Measurements from ENCODE around the gene SLC49A4. TPM values are rescaled to one million over a fixed set of nuclear protein-coding genes. Genes with fewer than 3 reads are reported as not detected.

Gene SLC49A4
- total RNA-seq, 6 experiments from 2014 or later: 5.5 to 8.6 (median 6.7) TPM

DNA sequence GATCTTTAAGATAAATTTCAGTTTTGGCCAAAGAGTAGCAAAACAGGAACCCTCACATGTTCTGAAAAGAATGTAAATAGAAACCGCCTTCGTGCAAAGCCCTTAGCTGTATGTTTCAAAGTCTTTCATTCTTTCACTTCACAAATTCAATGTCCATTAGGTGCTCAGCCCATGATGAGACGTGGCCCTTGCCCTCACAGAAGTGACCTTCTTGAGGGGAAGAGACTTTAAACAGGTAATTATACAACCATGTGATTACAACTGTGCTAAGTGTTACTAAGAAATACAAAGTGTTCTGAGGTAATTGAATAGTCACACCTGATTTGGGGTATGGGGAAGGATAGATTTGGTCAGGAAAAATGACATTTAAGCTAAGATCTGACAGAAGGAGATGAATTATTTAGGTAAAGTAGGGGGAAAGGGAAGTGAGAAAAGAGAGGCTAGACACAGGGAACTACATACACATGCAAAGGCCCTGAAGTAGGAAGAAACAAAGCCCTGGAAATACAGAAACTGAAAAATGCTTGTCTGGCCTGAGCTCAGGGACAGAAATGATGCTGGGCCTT lies 20.8 kb upstream of the SLC49A4 start:
- WGBS (ENCODE audit: insufficient coverage, low coverage, low lambda C conversion rate, missing lambda C conversion rate): 78% methylated on average over 3 of the region's 3 CpGs
- Histone ChIP-seq H3K9me3 (no peaks in the 10 kb centered on the region), H3K4me1 (no peaks in the 10 kb centered on the region), H3K27ac (no peak overlapping the region), H3K36me3 (no peaks in the 10 kb centered on the region), H3K27me3 (no peaks in the 10 kb centered on the region), H3K4me3 (no peak overlapping the region)
- TF ChIP-seq POLR2A (IDR thresholded peaks at IDR 0.05): no peak
- TF ChIP-seq, protein P1, sequence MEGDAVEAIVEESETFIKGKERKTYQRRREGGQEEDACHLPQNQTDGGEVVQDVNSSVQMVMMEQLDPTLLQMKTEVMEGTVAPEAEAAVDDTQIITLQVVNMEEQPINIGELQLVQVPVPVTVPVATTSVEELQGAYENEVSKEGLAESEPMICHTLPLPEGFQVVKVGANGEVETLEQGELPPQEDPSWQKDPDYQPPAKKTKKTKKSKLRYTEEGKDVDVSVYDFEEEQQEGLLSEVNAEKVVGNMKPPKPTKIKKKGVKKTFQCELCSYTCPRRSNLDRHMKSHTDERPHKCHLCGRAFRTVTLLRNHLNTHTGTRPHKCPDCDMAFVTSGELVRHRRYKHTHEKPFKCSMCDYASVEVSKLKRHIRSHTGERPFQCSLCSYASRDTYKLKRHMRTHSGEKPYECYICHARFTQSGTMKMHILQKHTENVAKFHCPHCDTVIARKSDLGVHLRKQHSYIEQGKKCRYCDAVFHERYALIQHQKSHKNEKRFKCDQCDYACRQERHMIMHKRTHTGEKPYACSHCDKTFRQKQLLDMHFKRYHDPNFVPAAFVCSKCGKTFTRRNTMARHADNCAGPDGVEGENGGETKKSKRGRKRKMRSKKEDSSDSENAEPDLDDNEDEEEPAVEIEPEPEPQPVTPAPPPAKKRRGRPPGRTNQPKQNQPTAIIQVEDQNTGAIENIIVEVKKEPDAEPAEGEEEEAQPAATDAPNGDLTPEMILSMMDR (IDR thresholded peaks at IDR 0.05): no peak
- DNase-seq: no peak
- intact Hi-C loops (cut with DNase I): no loop called here
- ATAC-seq: peak in 3 of 4 donors; percentile 33 to 68 (median 54)

- H3K36me3 ChIP-seq: no peaks in the 10 kb centered on the region
- WGBS (ENCODE audit: insufficient coverage, low coverage, low lambda C conversion rate, missing lambda C conversion rate): 96% methylated on average over 3 of the region's 3 CpGs
These were observed 20.3 kb upstream of the SLC49A4 start for GRCh38 chr3:122774564-122774963.

DNA sequence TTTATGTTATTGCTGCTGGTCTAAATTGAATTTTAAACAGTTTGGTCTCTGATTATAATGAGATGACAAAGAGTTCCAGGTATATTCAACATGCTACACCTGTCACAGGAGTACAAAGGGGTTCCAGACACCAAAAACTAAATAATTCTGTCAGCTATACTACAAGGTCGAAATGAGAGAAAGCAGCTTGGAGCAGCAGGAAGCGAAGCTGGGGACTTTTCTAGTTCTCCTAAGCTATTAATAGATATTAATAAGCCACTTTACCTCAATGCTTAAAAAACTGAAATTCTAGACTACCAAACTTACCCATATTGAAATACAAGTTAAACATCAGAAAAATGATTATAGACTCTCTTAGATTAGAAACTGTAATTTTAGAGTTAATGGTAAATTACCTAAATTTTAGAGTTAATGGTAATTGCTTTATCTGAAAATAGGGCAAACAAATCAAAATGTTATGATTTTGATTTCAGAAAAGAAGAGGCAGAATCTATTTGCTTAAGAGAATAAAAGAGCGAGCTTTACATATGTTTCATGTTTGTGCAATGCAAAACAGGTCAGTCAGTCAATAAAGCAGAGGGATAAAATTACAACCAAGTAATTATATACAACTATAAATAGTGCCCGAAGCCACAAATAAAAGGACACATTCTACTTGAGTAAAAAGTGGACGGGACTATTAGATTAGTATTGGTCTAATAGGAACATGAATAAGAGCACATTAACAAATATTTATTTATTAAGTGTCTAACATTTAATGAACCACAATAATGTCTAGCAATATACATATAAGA lies 18.0 kb upstream of the SLC49A4 start:
- ATAC-seq (no peak), DNase-seq (no peak)
- Histone ChIP-seq H3K4me1 (no peaks in the 10 kb centered on the region), H3K27ac (no peak overlapping the region), H3K36me3 (no peaks in the 10 kb centered on the region), H3K4me3 (no peak overlapping the region), H3K27me3 (no peaks in the 10 kb centered on the region), H3K9me3 (no peaks in the 10 kb centered on the region)
- intact Hi-C loops (cut with DNase I): no loop called here
- 85% methylated on average over 5 of the region's 5 CpGs for whole genome bisulfite sequencing (ENCODE audit: insufficient coverage, low coverage, low lambda C conversion rate, missing lambda C conversion rate)
- TF ChIP-seq POLR2A (IDR thresholded peaks at IDR 0.05): no peak
- TF ChIP-seq, protein P1 (IDR thresholded peaks at IDR 0.05): no peak

More at GRCh38 chr3:122774564-122774963, 20.3 kb upstream of the SLC49A4 start:
- no peak overlapping the region for H3K27ac ChIP-seq
- no peak overlapping the region for H3K4me3 ChIP-seq
- intact Hi-C loops (cut with DNase I): no loop called here
- H3K4me1 ChIP-seq: no peaks in the 10 kb centered on the region
- TF ChIP-seq, protein P1 (IDR thresholded peaks at IDR 0.05): no peak
- no peak for TF ChIP-seq POLR2A (IDR thresholded peaks at IDR 0.05)
- no peaks in the 10 kb centered on the region for H3K9me3 ChIP-seq
- H3K27me3 ChIP-seq: no peaks in the 10 kb centered on the region
- DNase-seq (no peak), ATAC-seq (peak in 1 of 4 donors; percentile 18)

- Histone ChIP-seq H3K9me3 (no peaks in the 10 kb centered on the region), H3K4me1 (no peaks in the 10 kb centered on the region), H3K4me3 (no peak overlapping the region), H3K27me3 (no peaks in the 10 kb centered on the region), H3K36me3 (no peaks in the 10 kb centered on the region), H3K27ac (no peak overlapping the region)
- TF ChIP-seq, protein P1 (IDR thresholded peaks at IDR 0.05): no peak
- intact Hi-C loops (cut with DNase I): no loop called here
- no peak for DNase-seq
- no peak for ATAC-seq
- 81% methylated on average over 3 of the region's 3 CpGs for WGBS (ENCODE audit: insufficient coverage, low coverage, low lambda C conversion rate, missing lambda C conversion rate)
These were observed 17.3 kb upstream of the SLC49A4 start for GRCh38 chr3:122777563-122777962.
